ENCODE data around the gene TUBAL3. TPM values are rescaled to one million over a fixed set of nuclear protein-coding genes. Genes with fewer than 3 reads are reported as not detected.

Gene TUBAL3
- total and polyA plus RNA-seq, 2 donors (not counting 1 experiment from before 2014, with no cell fraction given), result not detected

DNA sequence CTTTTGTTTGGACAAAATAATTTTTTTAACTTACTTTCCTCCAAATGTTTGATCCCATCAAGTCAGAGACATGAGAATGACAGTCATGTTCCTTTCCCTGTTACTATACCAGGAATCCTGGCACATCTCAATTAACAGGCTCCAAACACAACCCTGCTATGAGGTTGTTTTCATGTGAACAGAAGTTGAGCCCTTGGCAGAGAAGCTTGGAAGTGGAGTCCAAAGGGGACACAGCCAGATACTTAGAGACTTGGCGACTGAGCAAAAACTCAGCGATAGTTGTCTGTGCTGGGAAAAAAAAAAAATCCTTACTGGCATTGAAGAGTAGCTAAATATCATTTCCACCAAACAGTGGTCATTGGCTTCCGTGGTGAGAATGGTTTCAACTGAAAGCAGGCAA is 12.8 kb downstream of the TUBAL3 start:
- no peak overlapping the region for H3K4me2 ChIP-seq (ENCODE audit: extremely low read depth, insufficient read depth, low read length)
- DNase-seq (ENCODE audit: low read depth in 2 of 2), result no peak
- H3K27me3 ChIP-seq (ENCODE audit: control insufficient read depth, insufficient read depth, low read length), result no peaks in the 10 kb centered on the region

DNA sequence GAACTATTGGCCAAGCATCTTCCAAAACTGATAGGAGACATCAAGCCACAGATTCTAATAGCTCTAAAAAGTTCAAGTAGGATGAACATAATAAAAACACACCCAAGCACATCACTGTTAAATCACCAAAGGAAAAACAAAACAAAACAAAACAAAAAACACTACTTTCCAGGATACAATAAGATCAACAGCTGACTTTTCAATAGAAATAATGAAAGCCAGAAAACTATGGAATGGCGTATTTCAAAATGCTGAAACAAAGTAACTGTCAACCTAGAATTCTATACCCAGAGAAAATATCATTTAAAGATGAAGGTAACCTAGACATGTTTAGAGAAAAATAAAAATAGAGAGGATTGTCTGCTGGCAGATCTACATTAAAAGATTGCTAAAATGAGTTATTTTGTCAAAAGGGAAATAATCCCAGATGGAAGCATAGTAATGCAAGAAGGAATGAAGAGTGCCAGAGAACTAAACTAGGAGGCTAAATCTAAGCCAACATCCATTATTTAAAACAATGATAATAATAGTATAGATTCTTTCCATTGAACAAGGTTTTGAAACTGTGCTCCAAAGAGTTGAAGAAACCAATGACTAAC is 13.9 kb downstream of the TUBAL3 start:
- DNase-seq (ENCODE audit: low read depth in 2 of 2), result no peak
- Histone ChIP-seq H4K20me1 (ENCODE audit: control insufficient read depth, extremely low read depth, insufficient read depth, low read length) (no peaks in the 10 kb centered on the region), H3K27ac (ENCODE audit: insufficient read depth, low read length) (no peak overlapping the region), H3K79me2 (ENCODE audit: control insufficient read depth, insufficient read depth, low read length) (no peaks in the 10 kb centered on the region), H2AFZ (ENCODE audit: low read length) (no peak overlapping the region), H3K4me2 (ENCODE audit: extremely low read depth, insufficient read depth, low read length) (no peak overlapping the region), H3K9ac (ENCODE audit: insufficient read depth, low read length) (no peak overlapping the region), H3K36me3 (ENCODE audit: control insufficient read depth, insufficient read depth, low read length) (no peaks in the 10 kb centered on the region), H3K9me3 (ENCODE audit: control insufficient read depth, insufficient read depth, low read depth, low read length) (no peaks in the 10 kb centered on the region), H3K4me1 (ENCODE audit: control insufficient read depth, extremely low read depth, insufficient read depth, low read length) (no peaks in the 10 kb centered on the region), H3K4me3 (replicated peaks in 1 of 4; ENCODE audit: control extremely low read depth in 1 of 4, insufficient read depth in 1 of 4, low read depth in 3 of 4, low read length in 4 of 4) (no peak overlapping the region), H3K27me3 (ENCODE audit: control insufficient read depth, insufficient read depth, low read length) (no peaks in the 10 kb centered on the region)
- TF ChIP-seq, protein P1, sequence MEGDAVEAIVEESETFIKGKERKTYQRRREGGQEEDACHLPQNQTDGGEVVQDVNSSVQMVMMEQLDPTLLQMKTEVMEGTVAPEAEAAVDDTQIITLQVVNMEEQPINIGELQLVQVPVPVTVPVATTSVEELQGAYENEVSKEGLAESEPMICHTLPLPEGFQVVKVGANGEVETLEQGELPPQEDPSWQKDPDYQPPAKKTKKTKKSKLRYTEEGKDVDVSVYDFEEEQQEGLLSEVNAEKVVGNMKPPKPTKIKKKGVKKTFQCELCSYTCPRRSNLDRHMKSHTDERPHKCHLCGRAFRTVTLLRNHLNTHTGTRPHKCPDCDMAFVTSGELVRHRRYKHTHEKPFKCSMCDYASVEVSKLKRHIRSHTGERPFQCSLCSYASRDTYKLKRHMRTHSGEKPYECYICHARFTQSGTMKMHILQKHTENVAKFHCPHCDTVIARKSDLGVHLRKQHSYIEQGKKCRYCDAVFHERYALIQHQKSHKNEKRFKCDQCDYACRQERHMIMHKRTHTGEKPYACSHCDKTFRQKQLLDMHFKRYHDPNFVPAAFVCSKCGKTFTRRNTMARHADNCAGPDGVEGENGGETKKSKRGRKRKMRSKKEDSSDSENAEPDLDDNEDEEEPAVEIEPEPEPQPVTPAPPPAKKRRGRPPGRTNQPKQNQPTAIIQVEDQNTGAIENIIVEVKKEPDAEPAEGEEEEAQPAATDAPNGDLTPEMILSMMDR (conservative IDR thresholded peaks at IDR 0.05 in 1 of 2, IDR thresholded peaks at IDR 0.05 in 1 of 2; ENCODE audit: low read depth in 1 of 2, low read length in 2 of 2), result no peak
- TF ChIP-seq EZH2 (IDR thresholded peaks at IDR 0.05; ENCODE audit: low read length, missing control alignments), result no peak

More for the DNA sequence above, 12.8 kb downstream of the TUBAL3 start:
- H3K36me3 ChIP-seq (ENCODE audit: control insufficient read depth, insufficient read depth, low read length), result no peaks in the 10 kb centered on the region
- TF ChIP-seq EZH2 (IDR thresholded peaks at IDR 0.05; ENCODE audit: low read length, missing control alignments), result no peak
- TF ChIP-seq, protein P1 (conservative IDR thresholded peaks at IDR 0.05 in 1 of 2, IDR thresholded peaks at IDR 0.05 in 1 of 2; ENCODE audit: low read depth in 1 of 2, low read length in 2 of 2), result no peak
- H4K20me1 ChIP-seq (ENCODE audit: control insufficient read depth, extremely low read depth, insufficient read depth, low read length), result no peaks in the 10 kb centered on the region
- H3K9me3 ChIP-seq (ENCODE audit: control insufficient read depth, insufficient read depth, low read depth, low read length), result no peaks in the 10 kb centered on the region
- no peak overlapping the region for H2AFZ ChIP-seq (ENCODE audit: low read length)
- H3K79me2 ChIP-seq (ENCODE audit: control insufficient read depth, insufficient read depth, low read length), result no peaks in the 10 kb centered on the region
- H3K9ac ChIP-seq (ENCODE audit: insufficient read depth, low read length), result no peak overlapping the region
- no peak overlapping the region for H3K4me3 ChIP-seq (replicated peaks in 1 of 4; ENCODE audit: control extremely low read depth in 1 of 4, insufficient read depth in 1 of 4, low read depth in 3 of 4, low read length in 4 of 4)
- H3K4me1 ChIP-seq (ENCODE audit: control insufficient read depth, extremely low read depth, insufficient read depth, low read length), result no peaks in the 10 kb centered on the region
- no peak overlapping the region for H3K27ac ChIP-seq (ENCODE audit: insufficient read depth, low read length)

DNA sequence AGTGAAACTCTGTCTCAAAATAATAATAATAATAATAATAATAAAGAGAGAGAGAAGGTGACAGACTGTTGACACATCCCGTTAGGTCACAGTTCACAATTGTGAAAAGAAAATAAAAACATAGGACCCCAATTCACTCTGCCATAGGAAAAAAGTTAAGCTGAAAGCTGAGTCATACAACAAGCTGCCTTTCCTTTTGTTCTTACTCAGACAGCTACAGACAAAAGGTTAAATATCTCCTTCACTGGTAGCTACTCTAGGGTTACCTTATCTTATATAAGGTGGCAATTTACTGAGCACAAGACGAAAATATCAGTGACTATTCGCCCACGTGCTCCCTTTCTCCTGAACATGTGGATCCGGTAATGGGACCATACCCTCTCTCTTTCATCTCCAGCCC is 17.5 kb downstream of the TUBAL3 start:
- H3K27ac ChIP-seq (ENCODE audit: insufficient read depth, low read length), result no peak overlapping the region
- no peaks in the 10 kb centered on the region for H3K4me1 ChIP-seq (ENCODE audit: control insufficient read depth, extremely low read depth, insufficient read depth, low read length)
- H3K9ac ChIP-seq (ENCODE audit: insufficient read depth, low read length), result no peak overlapping the region
- H3K9me3 ChIP-seq (ENCODE audit: control insufficient read depth, insufficient read depth, low read depth, low read length), result no peaks in the 10 kb centered on the region
- no peak for DNase-seq (ENCODE audit: low read depth in 2 of 2)
- H3K27me3 ChIP-seq (ENCODE audit: control insufficient read depth, insufficient read depth, low read length), result no peaks in the 10 kb centered on the region
- no peaks in the 10 kb centered on the region for H3K79me2 ChIP-seq (ENCODE audit: control insufficient read depth, insufficient read depth, low read length)
- no peak overlapping the region for H2AFZ ChIP-seq (ENCODE audit: low read length)
- H3K36me3 ChIP-seq (ENCODE audit: control insufficient read depth, insufficient read depth, low read length), result no peaks in the 10 kb centered on the region
- no peak overlapping the region for H3K4me3 ChIP-seq (replicated peaks in 1 of 4; ENCODE audit: control extremely low read depth in 1 of 4, insufficient read depth in 1 of 4, low read depth in 3 of 4, low read length in 4 of 4)
- TF ChIP-seq, protein P1 (conservative IDR thresholded peaks at IDR 0.05 in 1 of 2, IDR thresholded peaks at IDR 0.05 in 1 of 2; ENCODE audit: low read depth in 1 of 2, low read length in 2 of 2), result no peak
- TF ChIP-seq EZH2 (IDR thresholded peaks at IDR 0.05; ENCODE audit: low read length, missing control alignments), result no peak
- H4K20me1 ChIP-seq (ENCODE audit: control insufficient read depth, extremely low read depth, insufficient read depth, low read length), result no peaks in the 10 kb centered on the region
- H3K4me2 ChIP-seq (ENCODE audit: extremely low read depth, insufficient read depth, low read length), result no peak overlapping the region

Data from fibroblast of lung (primary cell).